ENCODE measurements around the gene MIOX.
A peak's percentile ranks its signal among the peaks of the same experiment; 100 is the strongest.

DNA sequence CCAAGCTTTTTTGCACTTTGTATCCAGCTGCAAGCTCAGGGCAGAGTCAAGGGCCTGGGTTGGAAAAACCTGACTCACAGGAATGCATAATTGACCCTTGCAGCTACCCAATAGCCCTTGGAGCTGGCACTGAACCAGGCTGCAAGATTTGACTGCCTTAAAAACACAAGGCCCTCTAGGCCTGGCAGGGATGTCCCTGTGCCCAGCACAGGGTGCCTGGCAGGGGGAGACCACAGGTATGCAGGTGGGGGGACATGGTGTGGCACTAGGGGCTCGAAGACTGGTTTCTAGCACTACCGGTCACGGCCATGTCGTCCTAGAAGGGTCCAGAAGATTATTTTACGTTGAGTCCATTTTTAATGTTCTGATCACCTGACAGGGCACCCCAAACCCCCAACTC, 42.0 kb upstream of the MIOX start:
- TF ChIP-seq EP300 (conservative IDR thresholded peaks at IDR 0.05; ENCODE audit: poor library complexity, severe bottlenecking) (no peak), POLR2AphosphoS5 (IDR thresholded peaks at IDR 0.05) (peak; percentile 2)
- TF ChIP-seq, protein P1, sequence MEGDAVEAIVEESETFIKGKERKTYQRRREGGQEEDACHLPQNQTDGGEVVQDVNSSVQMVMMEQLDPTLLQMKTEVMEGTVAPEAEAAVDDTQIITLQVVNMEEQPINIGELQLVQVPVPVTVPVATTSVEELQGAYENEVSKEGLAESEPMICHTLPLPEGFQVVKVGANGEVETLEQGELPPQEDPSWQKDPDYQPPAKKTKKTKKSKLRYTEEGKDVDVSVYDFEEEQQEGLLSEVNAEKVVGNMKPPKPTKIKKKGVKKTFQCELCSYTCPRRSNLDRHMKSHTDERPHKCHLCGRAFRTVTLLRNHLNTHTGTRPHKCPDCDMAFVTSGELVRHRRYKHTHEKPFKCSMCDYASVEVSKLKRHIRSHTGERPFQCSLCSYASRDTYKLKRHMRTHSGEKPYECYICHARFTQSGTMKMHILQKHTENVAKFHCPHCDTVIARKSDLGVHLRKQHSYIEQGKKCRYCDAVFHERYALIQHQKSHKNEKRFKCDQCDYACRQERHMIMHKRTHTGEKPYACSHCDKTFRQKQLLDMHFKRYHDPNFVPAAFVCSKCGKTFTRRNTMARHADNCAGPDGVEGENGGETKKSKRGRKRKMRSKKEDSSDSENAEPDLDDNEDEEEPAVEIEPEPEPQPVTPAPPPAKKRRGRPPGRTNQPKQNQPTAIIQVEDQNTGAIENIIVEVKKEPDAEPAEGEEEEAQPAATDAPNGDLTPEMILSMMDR (IDR thresholded peaks at IDR 0.05; ENCODE audit: poor library complexity, severe bottlenecking): no peak
